SK-N-SH (cell line): ENCODE data around the gene DCDC1. TPM values are rescaled to one million over a fixed set of nuclear protein-coding genes. Genes with fewer than 3 reads are reported as not detected.

Source experiments
- CTCF ChIA-PET: fragments of 300-600, 350-600 bp; formaldehyde crosslinking; extraction: SDS; loops from one replicate; lab custom pipeline; 2021; lab: Yijun Ruan, JAX
- POLR2A ChIA-PET: fragments of 350-600 bp; sonication (Branson Sonifier 250); formaldehyde crosslinking; extraction: SDS; loops from one replicate; lab custom pipeline; 2020; ENCODE audit warnings: antibody characterized with exemption, inconsistent platforms; lab: Yijun Ruan, JAX
- DNase-seq: peaks from one replicate; pipeline ENCODE4 v3.0.0; 2012
- H2AFZ ChIP-seq: fragments of 200-600 bp; sonication (generic); 2 replicates; pipeline ENCODE4 v1.8.1; 2016; ENCODE audit warnings: antibody characterized with exemption, mild to moderate bottlenecking, low read depth
- H3F3A ChIP-seq: fragments of 200-600 bp; sonication (generic); replicated peaks from 2 replicates; pipeline ENCODE3; 2016; ENCODE audit warnings: antibody characterized with exemption, mild to moderate bottlenecking; ENCODE audit not compliant: insufficient read depth
- H3K27ac ChIP-seq, 2 experiments: fragments of 200-500 bp in 1 of 2; fragments of 200-600 bp in 1 of 2; sonication (Bioruptor generic) in 1 of 2; sonication (generic), shearing (Covaris generic) in 1 of 2; 2 replicates each; pipeline versions ENCODE4 v1.5.1 to v1.6.1; 2014 to 2016; ENCODE audit warnings: low read depth in 2 of 2, inconsistent platforms in 1 of 2, low read length in 1 of 2, mild to moderate bottlenecking in 1 of 2, mixed read lengths in 1 of 2
- H3K27me3 ChIP-seq: fragments of 200-600 bp; sonication (generic), shearing (Covaris generic); 2 replicates; pipeline ENCODE4 v1.6.1; 2016; ENCODE audit warnings: mixed run types; ENCODE audit not compliant: insufficient read depth
- H3K36me3 ChIP-seq, 2 experiments: fragments of 200-500 bp in 1 of 2; fragments of 200-600 bp in 1 of 2; sonication (Bioruptor generic) in 1 of 2; sonication (generic) in 1 of 2; replicated peaks in 1 of 2; 2 replicates each; pipeline versions ENCODE3 to v1.5.1; 2014 to 2016; ENCODE audit warnings: low read length in 1 of 2, mild to moderate bottlenecking in 1 of 2; ENCODE audit not compliant: insufficient read depth in 2 of 2, control insufficient read depth in 1 of 2
- H3K4me1 ChIP-seq, 2 experiments: fragments of 200-500 bp in 1 of 2; fragments of 200-600 bp in 1 of 2; sonication (Bioruptor generic) in 1 of 2; sonication (generic), shearing (Covaris generic) in 1 of 2; 2 replicates each; pipeline versions ENCODE4 v1.5.1 to v1.6.1; 2014 to 2016; ENCODE audit warnings: low read depth in 1 of 2, low read length in 1 of 2, mixed run types in 1 of 2; ENCODE audit not compliant: insufficient read depth in 2 of 2, control insufficient read depth in 1 of 2
- H3K4me2 ChIP-seq: fragments of 200-600 bp; sonication (generic), shearing (Covaris generic); 2 replicates; pipeline ENCODE4 v1.6.1; 2017; ENCODE audit warnings: mixed run types
- H3K4me3 ChIP-seq, 2 experiments: fragments of 200-500 bp in 1 of 2; fragments of 200-600 bp in 1 of 2; sonication (Bioruptor generic) in 1 of 2; sonication (generic), shearing (Covaris generic) in 1 of 2; 2 replicates each; pipeline versions ENCODE4 v1.5.1 to v1.8.1; 2014 to 2016; ENCODE audit warnings: low read depth in 2 of 2, inconsistent platforms in 1 of 2, low read length in 1 of 2, mild to moderate bottlenecking in 1 of 2, mixed read lengths in 1 of 2, moderate library complexity in 1 of 2
- H3K79me2 ChIP-seq: fragments of 200-600 bp; sonication (generic); 2 replicates; pipeline ENCODE4 v1.8.1; 2017; ENCODE audit warnings: mild to moderate bottlenecking; ENCODE audit not compliant: insufficient read depth
- H3K9ac ChIP-seq: fragments of 200-600 bp; sonication (generic); 2 replicates; pipeline ENCODE4 v1.6.1; 2017; ENCODE audit warnings: mixed run types
- H3K9me2 ChIP-seq: fragments of 200-600 bp; sonication (generic); 2 replicates; pipeline ENCODE4 v1.6.1; 2017; ENCODE audit warnings: mixed run types
- H3K9me3 ChIP-seq: fragments of 200-600 bp; sonication (generic); 2 replicates; pipeline ENCODE4 v1.6.1; 2017; ENCODE audit warnings: mixed run types, mild to moderate bottlenecking, moderate library complexity
- H4K20me1 ChIP-seq: fragments of 200-600 bp; sonication (generic); 2 replicates; pipeline ENCODE4 v1.6.1; 2017; ENCODE audit warnings: mild to moderate bottlenecking, mixed run types; ENCODE audit not compliant: insufficient read depth
- CHD2 ChIP-seq: fragments of 150-350 bp; IDR thresholded peaks from 2 replicates; pipeline ENCODE4 v1.6.1; 2018; ENCODE audit warnings: low read length; ENCODE audit not compliant: partially characterized antibody
- ELF1 ChIP-seq: IDR thresholded peaks from 2 replicates; pipeline ENCODE4 v1.4.0; 2012
- FOSL2 ChIP-seq: IDR thresholded peaks from 2 replicates; pipeline ENCODE4 v1.4.0; 2012; ENCODE audit warnings: low read depth, mild to moderate bottlenecking, moderate library complexity, borderline replicate concordance
- FOXJ3 ChIP-seq: sonication (generic); formaldehyde crosslinking; IDR thresholded peaks from 2 replicates; pipeline ENCODE4 v1.5.1; 2020; ENCODE audit warnings: mild to moderate bottlenecking, missing genetic modification reagents
- FOXM1 ChIP-seq: IDR thresholded peaks from 2 replicates; pipeline ENCODE4 v1.4.0; 2012; ENCODE audit warnings: low read depth, mild to moderate bottlenecking
- GATA2 ChIP-seq: sonication (generic); formaldehyde crosslinking; IDR thresholded peaks from 2 replicates; pipeline ENCODE4 v1.5.0; 2020; ENCODE audit warnings: mild to moderate bottlenecking, missing genetic modification reagents
- MXI1 ChIP-seq: IDR thresholded peaks from 2 replicates; pipeline ENCODE4 v1.6.1; 2012; ENCODE audit warnings: mild to moderate bottlenecking, low read depth, low read length, improper control_type of control experiment
- POLR2AphosphoS5 ChIP-seq: IDR thresholded peaks from 2 replicates; pipeline ENCODE4 v1.6.1; 2012; ENCODE audit warnings: low read depth, low read length
- RCOR1 ChIP-seq: fragments of 150-350 bp; IDR thresholded peaks from 2 replicates; pipeline ENCODE4 v1.6.1; 2017; ENCODE audit warnings: antibody characterized with exemption, low read length
- TAF1 ChIP-seq: IDR thresholded peaks from 2 replicates; pipeline ENCODE4 v1.6.1; 2012; ENCODE audit warnings: low read depth, mild to moderate bottlenecking, low read length, moderate library complexity, borderline replicate concordance
- TCF12 ChIP-seq: IDR thresholded peaks from 2 replicates; pipeline ENCODE4 v1.4.0; 2012
- YY1 ChIP-seq: IDR thresholded peaks from 2 replicates; pipeline ENCODE4 v1.4.0; 2012; ENCODE audit warnings: low read depth, mild to moderate bottlenecking
- WGBS: methylation state at CpG from one replicate; pipeline ENCODE4 v1.1.6; 2017; ENCODE audit warnings: low lambda C conversion rate; 5-methylcytosine and 5-hydroxymethylcytosine counted together
- polyA plus RNA-seq, 3 experiments: library from polyadenylated mRNA; depleted of rRNA; stranded (reverse); fragments of >200 nt; gene quantifications; 2 replicates each; pipeline ENCODE4 v1.2.3, GENCODE V29; 2012
- TF ChIP-seq, protein P1 (sequence below): IDR thresholded peaks from 2 replicates; pipeline ENCODE4; 2012
- TF ChIP-seq, protein P2 (sequence below): IDR thresholded peaks from 2 replicates; pipeline ENCODE4 v1.4.0; 2012; ENCODE audit warnings: low read depth, borderline replicate concordance
- TF ChIP-seq, protein P3 (sequence below): fragments of 150-350 bp; IDR thresholded peaks from 2 replicates; pipeline ENCODE4 v1.6.1; 2017; ENCODE audit warnings: antibody characterized with exemption, low read length, low read depth, borderline replicate concordance
- TF ChIP-seq, protein P4 (sequence below): fragments of 200-600 bp; sonication (generic); IDR thresholded peaks from 2 replicates; pipeline ENCODE4 v1.6.1; 2017; ENCODE audit warnings: antibody characterized with exemption, mild to moderate bottlenecking, moderate library complexity
- TF ChIP-seq, protein P5 (sequence below): IDR thresholded peaks from 2 replicates; pipeline ENCODE4 v1.6.1; 2012; ENCODE audit warnings: mild to moderate bottlenecking, low read depth, low read length, moderate library complexity
- TF ChIP-seq, protein P6 (sequence below): IDR thresholded peaks from 2 replicates; pipeline ENCODE4 v1.4.0; 2012; ENCODE audit warnings: low read depth
- TF ChIP-seq, protein P7 (sequence below): fragments of 150-350 bp; IDR thresholded peaks from 2 replicates; pipeline ENCODE4 v1.6.1; 2016; ENCODE audit warnings: mild to moderate bottlenecking, low read depth, low read length

DCDC1 gene
- polyA plus RNA-seq, 1 of the 3 experiments (the other 2 are of a cell fraction) = 0.12 TPM

DNA sequence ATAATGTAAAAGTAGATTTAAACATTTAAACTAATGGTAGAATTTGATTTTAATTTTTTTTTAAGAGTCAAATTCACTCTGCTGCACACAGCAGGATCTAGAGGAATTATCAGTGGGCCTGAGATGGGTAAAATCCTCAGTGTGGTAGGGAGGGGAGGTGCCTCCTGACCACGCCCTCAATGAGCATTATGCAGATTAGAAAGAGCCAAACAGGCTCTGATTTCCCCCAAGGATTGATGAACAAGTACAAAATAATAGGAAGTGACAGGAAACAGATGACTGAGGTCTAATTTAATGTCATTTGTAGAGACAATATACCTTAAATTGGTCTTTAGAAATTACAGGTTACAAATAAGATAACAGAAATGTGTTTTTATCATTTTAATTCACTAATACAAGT is 155.2 kb downstream of the DCDC1 start:
- Histone ChIP-seq H3K27me3 (no peaks in the 10 kb centered on the region; the same call in 1 of the 2 replicates), H3K36me3 (no peaks in the 10 kb centered on the region), H3K4me3 (no peak overlapping the region), H3K4me1 (no peaks in the 10 kb centered on the region; a peak in 1 of 4 replicates), H2AFZ (no peak overlapping the region), H3K9me3 (no peaks in the 10 kb centered on the region), H3K79me2 (no peaks in the 10 kb centered on the region), H3K9me2 (no peaks in the 10 kb centered on the region), H3K9ac (no peak overlapping the region), H3K27ac (no peak overlapping the region), H3F3A (no peaks in the 10 kb centered on the region), H3K4me2 (no peak overlapping the region), H4K20me1 (no peaks in the 10 kb centered on the region)
- no peak for DNase-seq
- 3% methylated on average over 1 of the region's 1 CpG for WGBS
- ChIA-PET POLR2A (no interaction called here), CTCF (no interaction called here)
- TF ChIP-seq, protein P1, sequence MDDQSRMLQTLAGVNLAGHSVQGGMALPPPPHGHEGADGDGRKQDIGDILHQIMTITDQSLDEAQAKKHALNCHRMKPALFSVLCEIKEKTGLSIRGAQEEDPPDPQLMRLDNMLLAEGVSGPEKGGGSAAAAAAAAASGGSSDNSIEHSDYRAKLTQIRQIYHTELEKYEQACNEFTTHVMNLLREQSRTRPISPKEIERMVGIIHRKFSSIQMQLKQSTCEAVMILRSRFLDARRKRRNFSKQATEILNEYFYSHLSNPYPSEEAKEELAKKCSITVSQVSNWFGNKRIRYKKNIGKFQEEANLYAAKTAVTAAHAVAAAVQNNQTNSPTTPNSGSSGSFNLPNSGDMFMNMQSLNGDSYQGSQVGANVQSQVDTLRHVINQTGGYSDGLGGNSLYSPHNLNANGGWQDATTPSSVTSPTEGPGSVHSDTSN = no peak
- TF ChIP-seq, protein P2, sequence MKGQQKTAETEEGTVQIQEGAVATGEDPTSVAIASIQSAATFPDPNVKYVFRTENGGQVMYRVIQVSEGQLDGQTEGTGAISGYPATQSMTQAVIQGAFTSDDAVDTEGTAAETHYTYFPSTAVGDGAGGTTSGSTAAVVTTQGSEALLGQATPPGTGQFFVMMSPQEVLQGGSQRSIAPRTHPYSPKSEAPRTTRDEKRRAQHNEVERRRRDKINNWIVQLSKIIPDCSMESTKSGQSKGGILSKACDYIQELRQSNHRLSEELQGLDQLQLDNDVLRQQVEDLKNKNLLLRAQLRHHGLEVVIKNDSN = no peak
- TF ChIP-seq FOXJ3 (CRISPR knock-in tag) = no peak
- TF ChIP-seq, protein P3, sequence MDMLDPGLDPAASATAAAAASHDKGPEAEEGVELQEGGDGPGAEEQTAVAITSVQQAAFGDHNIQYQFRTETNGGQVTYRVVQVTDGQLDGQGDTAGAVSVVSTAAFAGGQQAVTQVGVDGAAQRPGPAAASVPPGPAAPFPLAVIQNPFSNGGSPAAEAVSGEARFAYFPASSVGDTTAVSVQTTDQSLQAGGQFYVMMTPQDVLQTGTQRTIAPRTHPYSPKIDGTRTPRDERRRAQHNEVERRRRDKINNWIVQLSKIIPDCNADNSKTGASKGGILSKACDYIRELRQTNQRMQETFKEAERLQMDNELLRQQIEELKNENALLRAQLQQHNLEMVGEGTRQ = no peak
- TF ChIP-seq, protein P4, sequence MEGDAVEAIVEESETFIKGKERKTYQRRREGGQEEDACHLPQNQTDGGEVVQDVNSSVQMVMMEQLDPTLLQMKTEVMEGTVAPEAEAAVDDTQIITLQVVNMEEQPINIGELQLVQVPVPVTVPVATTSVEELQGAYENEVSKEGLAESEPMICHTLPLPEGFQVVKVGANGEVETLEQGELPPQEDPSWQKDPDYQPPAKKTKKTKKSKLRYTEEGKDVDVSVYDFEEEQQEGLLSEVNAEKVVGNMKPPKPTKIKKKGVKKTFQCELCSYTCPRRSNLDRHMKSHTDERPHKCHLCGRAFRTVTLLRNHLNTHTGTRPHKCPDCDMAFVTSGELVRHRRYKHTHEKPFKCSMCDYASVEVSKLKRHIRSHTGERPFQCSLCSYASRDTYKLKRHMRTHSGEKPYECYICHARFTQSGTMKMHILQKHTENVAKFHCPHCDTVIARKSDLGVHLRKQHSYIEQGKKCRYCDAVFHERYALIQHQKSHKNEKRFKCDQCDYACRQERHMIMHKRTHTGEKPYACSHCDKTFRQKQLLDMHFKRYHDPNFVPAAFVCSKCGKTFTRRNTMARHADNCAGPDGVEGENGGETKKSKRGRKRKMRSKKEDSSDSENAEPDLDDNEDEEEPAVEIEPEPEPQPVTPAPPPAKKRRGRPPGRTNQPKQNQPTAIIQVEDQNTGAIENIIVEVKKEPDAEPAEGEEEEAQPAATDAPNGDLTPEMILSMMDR = no peak
- no peak for TF ChIP-seq TAF1
- no peak for TF ChIP-seq POLR2AphosphoS5
- no peak for TF ChIP-seq ELF1
- TF ChIP-seq, all 33 proteins: peak for 0

DNA sequence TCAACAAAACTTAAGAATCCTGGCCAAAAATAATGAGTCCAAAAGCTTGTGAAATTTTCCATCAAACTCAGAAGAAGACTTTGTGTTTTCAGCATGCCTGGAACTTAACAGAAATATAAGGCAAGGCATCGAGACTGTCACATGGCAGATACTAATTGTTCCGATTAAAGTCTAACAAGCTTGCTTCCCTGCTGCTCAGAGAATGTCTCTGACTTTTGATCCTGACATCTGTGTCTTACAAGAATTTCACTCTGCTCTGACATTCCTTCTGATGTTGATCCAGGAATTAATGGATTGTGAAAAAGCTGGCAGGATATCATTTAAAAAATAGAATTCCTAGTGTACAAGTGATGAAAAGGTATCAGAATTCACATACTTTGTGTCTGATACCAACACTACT is 170.2 kb downstream of the DCDC1 start:
- Histone ChIP-seq H3K27ac (no peak overlapping the region), H3K4me3 (no peak overlapping the region), H3K27me3 (no peaks in the 10 kb centered on the region), H3K36me3 (no peaks in the 10 kb centered on the region), H3K4me1 (no peaks in the 10 kb centered on the region; a peak in 1 of 4 replicates), H2AFZ (no peak overlapping the region), H3K4me2 (no peak overlapping the region), H3F3A (no peaks in the 10 kb centered on the region), H3K9me3 (no peaks in the 10 kb centered on the region), H3K9ac (no peak overlapping the region), H3K9me2 (no peaks in the 10 kb centered on the region), H3K79me2 (no peaks in the 10 kb centered on the region), H4K20me1 (no peaks in the 10 kb centered on the region)
- ChIA-PET POLR2A (no interaction called here), CTCF (interaction anchor here (1.2 kb wide), 1 partner anchor 977 kb away, joined by 3 read pairs; no protein-coding TSS in a partner anchor)
- no peak for DNase-seq
- WGBS = 27% methylated on average over 2 of the region's 2 CpGs
- TF ChIP-seq FOXM1 (no peak), RCOR1 (no peak), TAF1 (no peak), MXI1 (no peak), YY1 (no peak), GATA2 (CRISPR knock-in tag) (no peak), TCF12 (no peak), FOXJ3 (CRISPR knock-in tag) (no peak), CHD2 (no peak), FOSL2 (no peak)
- TF ChIP-seq, protein P5, sequence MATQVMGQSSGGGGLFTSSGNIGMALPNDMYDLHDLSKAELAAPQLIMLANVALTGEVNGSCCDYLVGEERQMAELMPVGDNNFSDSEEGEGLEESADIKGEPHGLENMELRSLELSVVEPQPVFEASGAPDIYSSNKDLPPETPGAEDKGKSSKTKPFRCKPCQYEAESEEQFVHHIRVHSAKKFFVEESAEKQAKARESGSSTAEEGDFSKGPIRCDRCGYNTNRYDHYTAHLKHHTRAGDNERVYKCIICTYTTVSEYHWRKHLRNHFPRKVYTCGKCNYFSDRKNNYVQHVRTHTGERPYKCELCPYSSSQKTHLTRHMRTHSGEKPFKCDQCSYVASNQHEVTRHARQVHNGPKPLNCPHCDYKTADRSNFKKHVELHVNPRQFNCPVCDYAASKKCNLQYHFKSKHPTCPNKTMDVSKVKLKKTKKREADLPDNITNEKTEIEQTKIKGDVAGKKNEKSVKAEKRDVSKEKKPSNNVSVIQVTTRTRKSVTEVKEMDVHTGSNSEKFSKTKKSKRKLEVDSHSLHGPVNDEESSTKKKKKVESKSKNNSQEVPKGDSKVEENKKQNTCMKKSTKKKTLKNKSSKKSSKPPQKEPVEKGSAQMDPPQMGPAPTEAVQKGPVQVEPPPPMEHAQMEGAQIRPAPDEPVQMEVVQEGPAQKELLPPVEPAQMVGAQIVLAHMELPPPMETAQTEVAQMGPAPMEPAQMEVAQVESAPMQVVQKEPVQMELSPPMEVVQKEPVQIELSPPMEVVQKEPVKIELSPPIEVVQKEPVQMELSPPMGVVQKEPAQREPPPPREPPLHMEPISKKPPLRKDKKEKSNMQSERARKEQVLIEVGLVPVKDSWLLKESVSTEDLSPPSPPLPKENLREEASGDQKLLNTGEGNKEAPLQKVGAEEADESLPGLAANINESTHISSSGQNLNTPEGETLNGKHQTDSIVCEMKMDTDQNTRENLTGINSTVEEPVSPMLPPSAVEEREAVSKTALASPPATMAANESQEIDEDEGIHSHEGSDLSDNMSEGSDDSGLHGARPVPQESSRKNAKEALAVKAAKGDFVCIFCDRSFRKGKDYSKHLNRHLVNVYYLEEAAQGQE = no peak
- TF ChIP-seq, protein P6, sequence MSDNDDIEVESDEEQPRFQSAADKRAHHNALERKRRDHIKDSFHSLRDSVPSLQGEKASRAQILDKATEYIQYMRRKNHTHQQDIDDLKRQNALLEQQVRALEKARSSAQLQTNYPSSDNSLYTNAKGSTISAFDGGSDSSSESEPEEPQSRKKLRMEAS = no peak
- TF ChIP-seq, protein P7, sequence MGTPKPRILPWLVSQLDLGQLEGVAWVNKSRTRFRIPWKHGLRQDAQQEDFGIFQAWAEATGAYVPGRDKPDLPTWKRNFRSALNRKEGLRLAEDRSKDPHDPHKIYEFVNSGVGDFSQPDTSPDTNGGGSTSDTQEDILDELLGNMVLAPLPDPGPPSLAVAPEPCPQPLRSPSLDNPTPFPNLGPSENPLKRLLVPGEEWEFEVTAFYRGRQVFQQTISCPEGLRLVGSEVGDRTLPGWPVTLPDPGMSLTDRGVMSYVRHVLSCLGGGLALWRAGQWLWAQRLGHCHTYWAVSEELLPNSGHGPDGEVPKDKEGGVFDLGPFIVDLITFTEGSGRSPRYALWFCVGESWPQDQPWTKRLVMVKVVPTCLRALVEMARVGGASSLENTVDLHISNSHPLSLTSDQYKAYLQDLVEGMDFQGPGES = no peak
